ENCODE measurements around the gene ELP5.

ELP5 gene

DNA sequence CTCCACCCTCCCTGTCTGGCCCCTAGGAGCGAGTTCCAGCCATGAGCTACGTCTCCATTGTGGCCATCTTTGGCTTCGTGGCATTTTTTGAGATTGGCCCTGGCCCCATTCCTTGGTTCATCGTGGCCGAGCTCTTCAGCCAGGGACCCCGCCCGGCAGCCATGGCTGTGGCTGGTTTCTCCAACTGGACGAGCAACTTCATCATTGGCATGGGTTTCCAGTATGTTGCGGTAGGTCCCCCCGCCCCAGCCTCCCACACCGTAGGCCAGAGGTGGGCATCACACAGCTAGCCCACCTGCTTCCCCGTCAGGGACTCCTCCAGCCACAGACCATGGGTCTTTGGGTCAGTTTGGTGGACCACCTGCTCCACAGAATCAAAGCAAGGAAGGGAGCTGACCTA, 33.7 kb downstream of the ELP5 start:
- no peak for DNase-seq (ENCODE audit: low read depth)

DNA sequence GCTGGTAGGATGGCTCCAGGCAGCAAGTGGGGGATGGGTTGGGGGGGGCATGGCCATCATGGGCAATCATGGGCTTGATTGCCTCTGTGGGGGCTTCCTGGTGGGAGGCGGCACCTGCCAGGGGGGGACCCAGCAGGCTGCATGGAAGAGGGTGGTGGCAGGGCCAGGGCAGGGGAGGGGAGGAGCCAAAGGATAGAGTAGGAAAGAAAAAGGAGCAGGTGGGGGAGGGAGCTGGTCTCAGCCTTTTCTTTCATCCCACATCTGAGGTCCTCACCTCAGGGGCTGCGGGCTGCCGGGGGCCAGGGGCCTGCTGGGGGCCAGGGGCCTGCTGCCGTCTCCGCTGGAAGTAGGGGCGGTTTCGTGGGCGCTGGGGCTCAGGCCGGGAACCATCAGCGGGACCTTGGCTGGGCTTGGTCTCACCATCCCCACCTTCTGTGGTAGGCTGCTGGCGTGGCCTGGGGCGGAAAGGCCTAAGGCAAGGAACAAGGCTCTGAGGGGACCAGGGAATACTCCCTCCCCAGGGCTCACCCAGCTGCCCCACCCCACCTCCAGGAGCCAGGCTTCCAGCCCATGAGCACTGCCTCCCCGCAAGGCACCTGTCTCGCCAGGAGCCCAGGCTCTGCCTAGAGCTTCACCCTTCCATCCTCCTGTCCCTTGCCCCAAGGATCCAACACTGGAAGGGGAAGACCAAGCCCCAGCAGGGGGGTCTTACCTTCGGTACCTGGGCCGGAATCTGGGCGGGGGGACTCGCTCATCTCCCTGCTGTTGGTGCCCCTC, 37.4 kb downstream of the ELP5 start:
- no peak for DNase-seq (ENCODE audit: low read depth)

DNA sequence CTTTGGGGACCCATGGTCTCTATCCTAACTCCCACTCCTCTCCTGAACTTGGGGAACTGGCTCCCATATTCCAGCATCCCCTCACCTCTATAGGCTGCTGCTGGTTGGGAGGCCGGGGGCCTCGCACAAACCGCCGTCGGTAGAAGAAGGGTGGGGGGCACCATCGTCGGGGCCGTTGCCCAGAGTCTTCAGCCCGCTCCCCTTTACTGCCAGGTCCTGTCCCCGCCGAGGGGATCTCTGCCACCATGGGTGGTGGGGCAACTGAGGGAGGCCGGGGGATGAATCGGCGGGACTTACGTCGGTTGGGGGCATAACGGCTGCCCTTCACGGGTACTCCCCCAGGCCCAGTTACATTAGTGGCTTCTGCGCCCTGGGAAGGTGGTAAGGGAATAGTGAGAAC, 38.2 kb downstream of the ELP5 start:
- DNase-seq (ENCODE audit: low read depth): no peak

DNA sequence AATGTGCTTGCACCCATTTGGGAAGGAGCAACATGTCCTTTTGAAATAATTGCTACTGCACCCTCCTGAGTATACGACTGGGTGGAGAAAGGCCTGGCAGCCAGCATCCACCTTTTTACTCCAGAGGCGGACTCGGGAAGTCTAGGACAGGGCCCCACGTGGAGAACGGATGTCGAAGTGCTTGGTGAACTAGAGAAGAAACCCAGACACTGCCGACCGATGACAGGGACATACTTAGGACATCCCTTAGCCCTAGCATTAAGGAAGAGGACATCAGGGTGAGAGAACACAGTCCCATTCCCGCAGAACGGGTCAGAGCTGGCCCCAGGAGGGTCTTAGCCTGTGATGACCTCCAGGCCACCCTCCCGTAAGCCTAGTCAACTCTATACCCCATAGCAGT, 38.7 kb downstream of the ELP5 start:
- no peak for DNase-seq (ENCODE audit: low read depth)

DNA sequence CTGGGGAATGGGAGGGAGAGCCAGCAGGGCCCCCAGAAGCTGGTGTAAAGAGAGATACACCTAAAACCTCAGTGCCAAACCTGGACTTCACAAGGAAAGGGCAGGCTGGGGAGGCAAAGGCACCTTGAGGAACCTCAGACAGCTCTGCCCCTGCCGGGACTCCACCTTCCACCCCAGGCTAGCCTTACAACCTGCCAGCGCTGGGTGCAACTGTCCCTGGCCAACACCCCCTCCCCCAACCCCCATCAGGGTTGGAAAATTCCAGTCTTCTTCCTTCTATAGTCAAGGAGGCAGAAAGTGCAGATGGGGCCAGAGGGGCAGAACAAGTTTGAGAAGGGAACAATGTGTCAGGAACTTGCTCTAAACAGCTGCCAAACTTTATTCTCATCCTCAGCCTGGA, 40.2 kb downstream of the ELP5 start:
- no peak for DNase-seq (ENCODE audit: low read depth)

DNA sequence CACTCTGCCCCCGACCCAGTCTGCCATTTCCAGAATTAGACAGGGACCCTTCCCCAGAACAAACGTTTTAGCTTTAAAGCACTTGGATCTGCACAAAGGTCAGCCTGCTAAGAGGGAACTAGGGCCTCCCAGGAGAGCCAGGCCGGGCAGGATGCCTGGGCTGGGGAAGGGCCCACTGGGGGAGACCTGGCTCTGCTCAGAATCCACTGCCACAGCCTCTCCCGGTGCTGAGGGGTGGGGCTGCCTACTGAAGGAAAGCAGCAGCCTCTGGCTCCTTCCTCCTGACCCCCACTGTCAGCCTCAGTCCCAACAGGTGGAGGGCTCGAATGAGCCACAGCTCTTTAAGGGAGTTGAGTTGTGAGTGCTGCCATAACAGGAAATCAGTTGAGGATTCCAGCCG, 40.7 kb downstream of the ELP5 start:
- DNase-seq (ENCODE audit: low read depth): no peak

DNA sequence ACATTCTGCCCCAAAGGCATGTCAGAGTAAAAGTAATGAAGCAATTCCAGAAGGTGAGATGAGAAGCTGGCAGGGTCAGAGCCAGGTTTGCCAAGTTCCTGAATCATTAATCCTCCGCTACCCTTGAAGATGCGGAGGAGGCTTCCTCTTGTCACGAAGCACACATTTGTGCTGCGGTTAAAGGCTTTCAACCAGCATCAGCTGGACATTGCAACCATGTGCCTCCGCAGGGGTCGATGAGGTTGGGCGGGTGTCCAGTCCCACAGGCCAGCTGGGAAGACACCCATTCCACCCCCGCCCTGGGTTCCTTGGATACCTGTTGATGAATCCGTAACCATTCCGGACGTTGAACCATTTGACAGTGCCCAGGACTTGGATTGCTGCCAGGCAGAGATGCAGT, 41.1 kb downstream of the ELP5 start:
- DNase-seq (ENCODE audit: low read depth): peak; percentile 83

DNA sequence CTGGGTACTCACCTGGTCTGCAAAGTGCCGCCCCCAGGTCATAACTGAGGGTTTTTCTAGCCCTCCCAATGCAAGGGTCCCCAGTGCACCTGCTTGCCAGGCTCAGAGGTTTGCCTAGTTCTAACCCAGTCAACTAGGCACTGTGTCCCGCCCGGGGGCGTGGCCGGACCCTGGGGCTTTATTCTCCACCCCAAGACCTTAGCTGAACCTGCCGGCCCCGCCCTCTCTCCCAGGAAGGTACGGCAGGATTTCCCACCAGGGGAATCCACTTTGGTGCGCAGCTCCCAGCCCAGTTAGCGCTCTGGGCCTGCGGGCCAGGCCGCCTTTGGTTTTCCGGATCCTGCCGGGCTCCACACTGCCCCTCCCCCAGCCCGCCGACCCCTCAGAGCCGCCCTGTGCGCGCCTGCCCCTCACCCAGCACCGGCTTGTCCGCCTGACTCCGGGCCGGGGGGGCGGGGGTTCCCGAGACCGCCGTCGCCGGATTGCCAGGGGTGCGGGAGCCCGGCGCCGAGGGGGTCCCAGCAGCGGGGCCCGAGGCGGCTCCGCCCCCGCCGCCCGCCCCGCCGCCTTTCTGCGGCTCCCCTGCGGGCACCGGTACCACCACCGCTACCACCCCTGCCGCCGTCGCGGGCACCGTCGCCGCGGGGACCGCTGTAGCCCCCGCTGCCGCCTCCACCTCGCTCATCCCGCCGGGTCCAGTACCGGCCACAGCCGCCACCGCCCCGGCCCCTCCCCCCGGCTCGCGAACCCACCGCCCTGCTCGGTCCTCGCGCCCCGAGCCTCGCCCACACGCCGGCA, 42.0 kb downstream of the ELP5 start:
- DNase-seq (ENCODE audit: low read depth): no peak

DNA sequence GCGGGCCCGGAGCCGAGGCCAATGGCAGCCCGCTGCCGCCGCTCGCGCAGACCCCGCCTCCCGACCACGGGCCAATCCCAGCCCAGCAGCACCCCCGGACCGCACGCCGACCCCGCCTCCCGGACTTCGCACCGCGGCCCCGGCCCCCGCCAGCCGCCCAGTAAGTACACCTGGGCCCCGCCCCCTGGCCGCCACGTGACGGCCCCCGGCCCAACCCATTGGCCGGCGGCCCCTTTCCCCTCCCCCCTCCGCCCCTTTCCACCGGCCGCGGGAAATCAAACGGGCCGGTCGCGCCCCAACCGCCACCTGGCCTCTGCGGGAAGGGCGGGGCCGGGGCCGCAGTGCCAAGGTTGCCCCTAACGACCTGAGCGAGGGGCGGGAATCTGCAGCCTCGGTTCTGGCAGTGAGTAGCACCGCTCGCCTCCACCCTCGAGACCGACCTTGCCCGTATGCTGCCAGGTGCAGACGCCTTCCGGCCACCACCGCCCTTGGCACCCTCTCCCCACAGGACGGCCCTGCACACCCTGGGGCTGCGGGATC, 42.7 kb downstream of the ELP5 start, which contains the start of gene YBX2:
YBX2 (minus strand) TSS at position 26 of the 540 bp plus-strand sequence. CDS start 139 bp downstream, outside the sequence.
- DNase-seq (ENCODE audit: low read depth): no peak

DNA sequence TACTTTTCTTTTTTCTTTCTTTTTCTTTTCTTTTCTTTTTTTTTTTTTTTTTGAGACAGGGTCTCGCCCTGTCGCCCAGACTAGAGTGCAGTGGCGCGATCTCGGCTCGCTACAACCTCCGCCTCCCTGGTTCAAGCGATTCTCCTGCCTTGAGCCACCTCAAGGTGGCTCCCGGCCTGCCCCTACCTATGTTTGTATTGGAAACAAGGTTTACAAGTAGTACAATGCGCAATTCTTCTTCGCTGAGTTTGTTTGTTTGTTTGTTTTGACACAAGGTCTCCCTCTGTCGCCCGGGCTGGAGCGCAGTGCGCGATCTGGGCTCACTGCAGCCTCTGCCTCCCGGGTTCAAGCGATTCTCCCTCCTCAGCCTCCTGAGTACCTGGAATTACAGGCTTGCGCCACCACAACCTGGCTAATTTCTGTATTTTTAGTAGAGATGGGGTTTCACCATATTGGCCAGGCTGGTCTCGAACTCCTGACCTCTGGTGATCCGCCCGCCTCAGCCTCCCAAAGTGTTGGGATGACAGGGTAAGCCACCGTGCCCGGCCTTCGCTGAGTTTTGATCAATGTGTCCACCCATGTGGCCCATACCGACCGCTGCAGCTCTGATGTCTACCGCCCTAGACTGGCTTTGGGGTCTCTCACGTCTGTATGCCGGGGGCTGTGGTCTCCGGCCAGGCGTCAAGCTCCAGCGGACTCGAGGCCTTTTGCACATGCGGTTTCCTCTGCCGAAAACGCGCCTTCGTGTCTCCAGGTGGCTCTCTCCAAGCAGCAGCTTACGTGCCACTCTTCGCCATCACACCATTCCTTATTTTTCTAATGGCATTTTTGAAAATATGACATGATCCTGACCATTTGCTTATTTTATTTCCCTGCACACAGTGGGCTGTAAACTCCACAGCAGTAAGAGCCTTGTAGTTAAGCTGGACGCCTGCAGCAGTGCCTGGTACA, 43.5 kb downstream of the ELP5 start:
- DNase-seq (ENCODE audit: low read depth): no peak

DNA sequence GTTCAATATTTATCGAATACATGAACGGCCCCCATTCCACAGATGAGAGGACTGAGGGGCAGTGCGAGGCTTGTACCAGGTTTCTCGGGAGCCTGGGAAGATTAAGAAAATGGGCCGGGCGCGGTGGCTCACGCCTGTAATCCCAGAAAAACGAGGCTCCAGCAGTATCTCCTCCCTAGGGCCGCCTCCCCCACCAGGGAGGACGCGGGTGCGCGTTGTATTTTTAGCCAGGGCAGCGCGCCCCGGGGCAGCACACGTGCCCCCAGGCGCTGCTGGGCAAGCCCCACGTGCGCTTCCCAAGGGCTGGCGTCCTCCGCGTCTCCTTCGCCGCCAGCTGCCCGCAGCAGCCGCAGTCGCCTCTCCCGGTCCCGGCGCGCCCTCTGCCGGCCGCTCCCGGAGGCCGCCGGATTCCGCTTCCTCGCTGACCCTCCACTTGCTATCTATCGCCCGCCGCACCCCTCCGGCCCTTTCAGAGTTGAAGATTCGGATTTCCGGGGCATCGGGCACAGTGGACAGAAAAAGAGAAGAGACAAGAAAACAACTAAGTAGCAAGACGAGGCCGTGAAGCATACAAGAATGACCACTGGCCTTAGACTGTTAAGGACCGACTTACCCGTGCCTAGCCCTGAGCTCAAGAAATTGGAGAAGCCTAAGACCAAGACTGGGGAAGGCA, 44.3 kb downstream of the ELP5 start:
- DNase-seq (ENCODE audit: low read depth): peak; percentile 66

DNA sequence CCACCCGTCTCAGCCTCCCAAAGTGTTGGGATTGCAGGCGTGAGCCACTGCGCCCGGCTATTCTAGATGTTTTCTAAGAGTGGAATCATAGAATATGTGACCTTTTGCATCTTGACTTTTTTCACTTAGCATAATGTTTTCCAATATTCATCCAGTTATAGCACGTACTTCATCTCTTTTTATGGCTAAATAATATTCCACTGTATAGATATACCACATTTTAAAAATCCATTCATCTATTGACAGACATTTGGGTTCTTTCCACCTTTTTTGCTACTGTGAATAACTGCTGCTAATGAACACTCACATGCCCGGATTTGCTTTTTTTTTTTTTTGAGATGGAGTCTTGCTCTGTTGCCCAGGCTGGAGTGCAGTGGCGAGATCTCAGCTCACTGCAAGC, 52.2 kb downstream of the ELP5 start:
- DNase-seq (ENCODE audit: low read depth): no peak

DNA sequence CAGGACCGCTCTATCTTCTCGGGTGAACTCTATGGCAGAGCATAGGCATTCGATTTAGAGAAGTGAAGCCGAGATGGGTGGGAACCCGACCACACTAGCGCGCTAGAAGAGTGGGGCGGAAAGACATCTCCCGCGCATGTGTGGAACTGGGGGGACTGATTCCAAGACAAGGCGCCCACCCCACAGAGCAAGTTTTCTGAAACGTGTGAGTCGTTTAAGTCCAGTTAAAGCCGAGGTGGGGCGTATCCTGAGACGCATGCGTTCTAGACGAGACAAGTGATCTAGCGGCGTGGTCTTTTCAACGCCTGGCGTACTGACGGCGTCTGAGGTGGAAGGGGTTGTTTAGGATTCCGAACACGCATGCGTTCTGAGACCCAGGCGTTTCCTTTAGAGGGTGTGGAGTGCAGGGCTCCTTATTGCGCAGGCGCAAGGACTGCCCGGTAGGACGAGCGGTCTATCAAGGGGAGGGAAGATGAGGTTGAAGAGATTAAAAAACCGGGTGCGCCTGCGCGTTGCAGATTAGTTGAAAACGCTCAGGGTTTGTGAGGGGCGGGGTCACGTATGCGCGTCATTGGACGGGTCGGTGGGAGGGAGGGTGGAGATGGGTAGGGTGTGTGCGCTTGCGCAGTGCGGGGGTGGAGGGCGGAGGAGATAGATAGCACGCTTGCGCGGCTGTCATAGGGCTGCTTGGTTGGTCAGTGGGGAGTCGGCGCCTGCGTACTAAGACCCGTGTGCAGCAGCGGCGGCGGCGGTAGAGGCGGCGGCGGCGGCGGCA, 55.1 kb downstream of the ELP5 start, which contains the start of gene EIF5A:
EIF5A (plus strand) TSS at position 718 of the 775 bp plus-strand sequence. CDS start 2,008 bp downstream, outside the sequence.
- DNase-seq (ENCODE audit: low read depth): peak; percentile 99

DNA sequence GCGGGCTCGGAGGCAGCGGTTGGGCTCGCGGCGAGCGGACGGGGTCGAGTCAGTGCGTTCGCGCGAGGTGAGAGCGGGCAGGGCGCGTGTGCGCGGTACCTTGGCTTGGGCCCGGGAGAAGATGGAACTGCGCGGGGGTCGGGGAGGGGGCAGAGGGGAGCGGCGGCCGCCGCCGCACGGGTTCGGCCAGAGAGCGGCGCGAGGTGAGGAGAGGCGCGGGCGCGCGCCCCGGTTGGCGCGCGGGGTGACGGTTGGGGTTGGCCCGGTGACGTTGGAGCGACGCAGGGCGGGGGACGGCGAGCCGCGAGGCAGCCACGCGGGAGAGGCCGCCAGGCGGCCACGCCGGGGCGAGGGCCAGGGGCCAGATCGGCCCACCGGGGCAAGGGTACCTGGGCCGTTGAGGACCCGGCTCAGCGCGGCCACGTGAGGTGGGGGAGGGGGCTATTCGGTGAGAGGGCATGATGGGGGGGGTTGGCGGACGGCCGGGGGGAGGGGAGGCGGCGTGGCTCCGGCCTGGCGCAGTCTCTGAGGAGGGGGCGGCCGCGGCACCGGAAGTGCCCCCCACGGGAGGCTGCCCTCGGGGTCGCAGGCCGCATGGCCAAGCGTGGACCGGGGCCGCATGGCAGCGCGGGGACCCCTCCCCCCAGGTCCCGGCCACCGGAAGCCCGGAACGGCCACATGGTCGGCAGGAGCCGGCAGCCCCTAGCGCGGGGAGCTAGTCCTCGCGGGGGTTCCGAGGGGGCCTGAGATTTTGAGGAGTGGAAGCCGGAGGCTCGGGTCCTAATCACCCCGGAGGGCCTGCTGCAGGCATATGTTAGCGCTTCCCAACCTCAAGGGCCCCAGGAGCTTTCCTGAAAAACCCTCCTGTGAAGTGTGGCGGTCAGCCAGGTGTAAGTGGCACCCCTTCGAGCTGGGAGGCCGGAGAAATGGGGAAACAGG, 55.9 kb downstream of the ELP5 start:
- DNase-seq (ENCODE audit: low read depth): no peak

DNA sequence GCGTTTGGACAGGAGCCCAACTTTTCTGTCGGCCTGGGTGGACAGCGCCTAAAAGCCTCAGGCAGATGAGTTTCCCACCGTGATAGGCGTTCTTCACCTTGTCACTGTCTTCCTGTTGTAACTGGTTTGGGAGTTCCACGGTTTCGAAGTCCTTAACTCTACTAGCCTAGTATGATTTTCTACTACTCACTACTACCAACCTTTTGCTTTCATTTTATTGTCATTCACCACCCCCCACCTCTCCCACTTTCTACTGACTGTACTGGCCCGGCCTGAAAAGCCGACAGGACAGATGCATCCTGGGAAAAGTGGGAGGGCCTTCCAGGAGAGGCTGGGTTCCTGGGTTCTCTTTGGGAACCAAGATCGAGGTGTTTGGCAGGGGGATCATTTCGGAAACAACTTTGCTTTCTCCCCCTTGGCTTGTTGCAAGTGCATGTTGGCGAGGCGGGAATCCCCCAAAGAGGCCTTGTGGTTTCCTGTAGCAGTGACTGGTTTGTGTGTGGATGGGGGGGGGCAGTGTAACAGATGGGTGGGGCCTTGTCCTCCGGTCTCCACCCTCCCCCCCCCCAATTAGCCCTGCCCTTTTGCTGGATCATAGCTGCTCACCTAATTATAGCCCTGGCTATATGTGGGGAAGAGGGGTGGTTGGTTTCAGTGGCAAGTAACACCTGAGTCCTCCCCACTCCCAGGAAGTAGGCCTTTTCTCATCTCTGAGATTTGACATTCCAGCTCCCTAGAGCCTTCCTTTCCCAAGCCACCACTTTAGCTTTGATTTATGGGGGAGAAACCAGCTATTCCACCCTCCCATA, 56.8 kb downstream of the ELP5 start:
- DNase-seq (ENCODE audit: low read depth): peak; percentile 77

All from amniotic epithelial cell (primary cell).